NCI-H2107 treated with DMSO at 0.1 percent for 48 hours (cell line): ENCODE measurements around the gene XAGE2.

Experiments used
- DNase-seq: peaks from one replicate; lab custom pipeline; 2025; ENCODE audit not compliant: unreplicated experiment; lab: John Stamatoyannopoulos, UW

Gene XAGE2

DNA sequence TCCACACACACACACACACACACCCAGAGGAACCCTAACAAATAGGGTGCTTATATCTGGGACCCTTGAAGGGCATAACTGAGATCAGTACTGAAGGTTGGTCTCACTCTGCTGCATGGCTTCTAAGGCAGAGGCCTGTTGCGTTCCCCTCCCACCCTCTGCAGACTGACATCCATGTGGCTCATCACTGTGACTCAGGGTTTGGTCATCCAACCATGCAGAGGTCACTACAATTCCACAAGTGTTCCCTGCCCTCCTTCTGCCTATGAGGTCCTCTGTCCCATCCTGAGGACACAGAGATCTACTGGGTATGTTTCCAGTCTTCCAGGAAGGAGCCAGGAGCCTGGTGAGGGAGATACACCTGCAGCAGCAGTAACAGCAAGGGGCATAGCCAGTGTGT lies 55.8 kb downstream of the XAGE2 start:
- DNase-seq: no peak
